ENCODE data around the gene LCN15.

Gene LCN15

DNA sequence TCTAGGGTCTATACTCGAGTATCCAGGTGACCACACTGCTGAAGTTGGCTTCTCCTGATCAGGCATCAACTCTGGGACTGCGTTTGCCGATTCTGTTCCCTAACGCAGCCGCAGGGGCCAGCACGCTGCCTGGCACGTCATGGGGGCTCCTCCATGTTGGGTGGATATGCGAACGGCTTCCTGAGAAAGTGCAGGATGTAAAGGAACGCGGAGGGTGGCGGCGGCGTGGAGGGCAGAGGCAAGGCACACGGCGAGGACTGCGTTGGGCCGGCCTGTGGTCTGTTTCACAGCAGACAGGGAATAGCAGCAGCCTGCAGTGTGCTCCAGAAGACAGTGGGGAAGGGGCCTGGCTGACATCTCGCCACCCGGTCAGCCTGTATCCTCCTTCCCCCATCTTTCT, 25.4 kb downstream of the LCN15 start:
- DNase-seq, result no peak

DNA sequence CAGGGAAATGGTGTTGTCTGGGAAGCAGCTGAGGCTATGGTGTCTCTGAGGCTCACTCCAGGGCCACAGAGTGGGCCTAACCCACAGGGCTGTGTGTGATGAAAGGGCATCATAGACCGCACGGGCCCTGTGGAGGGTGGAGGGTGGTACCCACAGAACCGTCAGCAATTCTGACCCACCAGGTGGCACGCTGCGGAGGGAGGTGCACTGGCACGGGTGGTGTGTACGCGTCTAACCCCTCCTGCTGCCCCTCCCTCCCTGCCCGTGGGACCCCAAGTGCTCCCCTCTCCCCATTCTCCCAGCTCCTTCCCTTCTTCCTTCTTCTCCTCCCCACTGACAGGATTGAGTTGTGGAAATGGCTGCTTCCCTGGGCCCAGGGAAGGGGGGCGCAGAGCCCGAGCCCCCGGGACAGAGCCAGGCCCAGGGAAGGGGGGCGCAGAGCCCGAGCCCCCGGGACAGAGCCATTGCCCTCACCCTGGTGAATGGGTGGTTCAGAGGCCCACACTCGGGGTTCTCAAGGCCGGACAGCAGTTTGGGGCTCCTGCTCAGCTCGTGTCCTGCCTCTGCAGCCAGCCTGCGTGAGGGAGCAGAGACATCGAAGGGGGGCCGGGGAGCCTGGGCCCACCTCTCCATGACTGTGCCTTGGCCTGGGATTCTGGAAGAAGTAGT, 28.4 kb downstream of the LCN15 start:
- DNase-seq, result no peak

DNA sequence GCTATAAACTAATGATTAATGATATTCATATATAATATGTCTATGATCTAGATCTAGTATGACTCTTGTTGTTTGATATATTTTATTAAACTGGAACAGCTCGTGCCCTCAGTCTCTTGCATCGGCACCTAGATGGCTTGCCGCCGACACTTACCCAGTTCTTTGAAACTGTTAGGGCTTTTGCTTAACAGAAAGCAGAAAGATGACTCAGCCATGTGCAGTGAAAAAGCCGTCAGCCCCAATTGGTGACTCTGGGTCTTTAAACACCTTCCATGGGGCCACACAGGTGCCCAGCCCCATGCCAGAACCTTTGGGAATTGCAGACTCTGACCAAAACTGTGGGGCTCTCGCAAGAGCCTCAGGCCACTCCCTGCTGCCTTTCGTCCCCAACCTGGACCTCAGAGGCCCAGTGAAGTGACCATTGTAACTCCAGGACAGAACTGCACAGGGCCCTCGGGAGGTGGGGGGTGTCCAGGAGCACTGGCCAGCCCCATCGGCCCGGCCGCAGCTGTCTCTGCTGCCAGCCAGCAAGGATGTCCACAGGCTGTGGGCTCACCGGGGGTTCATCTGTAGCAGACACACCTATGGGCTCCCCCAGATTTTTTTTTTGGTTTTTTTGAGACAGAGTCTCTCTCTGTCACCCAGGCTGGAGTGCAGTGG, 29.4 kb downstream of the LCN15 start:
- no peak for DNase-seq

DNA sequence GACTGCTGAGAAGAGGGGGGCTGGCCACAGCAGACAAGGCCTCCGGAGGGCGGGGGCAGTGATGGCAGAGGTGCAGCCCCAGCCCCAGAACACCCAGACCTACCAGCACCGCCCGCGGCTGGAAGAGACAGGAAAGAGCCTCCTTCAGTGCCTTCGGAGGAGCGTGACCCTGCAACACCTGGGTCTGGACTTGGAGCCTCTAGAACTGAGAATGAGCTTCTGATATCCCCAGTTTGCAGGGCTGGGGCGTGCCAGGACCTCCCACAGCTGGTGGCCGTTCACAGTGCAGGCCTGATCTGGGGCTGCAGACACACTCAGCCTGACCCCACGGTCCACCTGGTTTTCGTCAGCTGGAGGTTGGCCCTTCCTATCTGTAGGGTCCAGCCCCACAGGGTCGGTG, 30.7 kb downstream of the LCN15 start:
- DNase-seq, result no peak

DNA sequence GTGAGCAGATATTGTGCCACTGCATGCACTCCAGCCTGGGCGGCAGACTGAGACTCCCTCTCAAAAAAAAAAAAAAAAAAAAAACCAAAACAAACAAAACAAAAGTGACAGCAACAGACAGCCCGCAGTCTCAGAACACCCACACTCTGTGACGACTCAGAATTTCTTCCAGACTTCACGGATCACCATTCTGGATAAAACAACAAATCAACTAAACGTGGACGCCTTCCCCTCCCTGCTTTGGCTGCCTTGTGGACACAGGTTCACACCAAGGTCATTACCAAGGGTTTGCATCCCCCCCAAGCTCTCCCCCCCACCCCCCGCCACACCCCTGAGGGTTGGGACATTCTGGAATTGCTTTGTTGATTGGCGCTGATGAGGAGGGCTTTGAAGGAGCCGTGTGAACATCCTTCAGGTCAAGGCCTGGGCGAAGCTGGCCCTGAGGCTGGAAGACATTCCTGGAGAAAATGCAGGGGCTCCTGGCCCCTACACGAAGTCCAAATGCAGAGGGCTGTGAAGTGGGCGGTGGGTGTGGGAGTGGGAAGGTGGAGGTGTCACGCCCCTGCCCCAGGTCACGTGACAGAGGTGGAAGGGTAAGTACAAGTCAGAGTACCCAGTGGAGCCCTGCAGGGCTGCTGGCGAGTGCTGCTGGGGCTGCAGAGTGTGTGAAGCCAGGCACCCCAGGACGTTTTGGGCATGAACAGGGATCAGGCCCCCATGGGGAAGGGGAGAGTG, 31.7 kb downstream of the LCN15 start:
- no peak for DNase-seq

DNA sequence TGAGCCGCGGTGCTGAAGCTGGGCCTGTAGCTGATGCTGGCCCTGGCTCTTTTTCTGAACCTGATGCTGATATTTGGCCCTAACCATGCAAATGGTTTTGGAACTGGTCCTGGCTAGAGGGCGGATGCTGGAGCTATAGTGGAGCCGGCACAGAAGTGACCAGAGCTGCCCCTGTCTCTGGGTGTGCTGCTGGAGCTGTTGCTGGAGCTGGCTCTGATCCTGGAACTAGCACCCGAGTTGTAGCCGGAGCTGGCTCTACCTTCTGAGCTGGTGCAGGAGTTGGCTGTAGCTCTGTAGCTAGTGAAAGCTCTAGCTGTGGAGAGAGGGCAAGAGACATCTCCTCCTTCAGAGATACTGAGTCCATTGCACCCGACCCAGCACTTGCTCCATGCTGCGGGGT, 34.4 kb downstream of the LCN15 start:
- no peak for DNase-seq

DNA sequence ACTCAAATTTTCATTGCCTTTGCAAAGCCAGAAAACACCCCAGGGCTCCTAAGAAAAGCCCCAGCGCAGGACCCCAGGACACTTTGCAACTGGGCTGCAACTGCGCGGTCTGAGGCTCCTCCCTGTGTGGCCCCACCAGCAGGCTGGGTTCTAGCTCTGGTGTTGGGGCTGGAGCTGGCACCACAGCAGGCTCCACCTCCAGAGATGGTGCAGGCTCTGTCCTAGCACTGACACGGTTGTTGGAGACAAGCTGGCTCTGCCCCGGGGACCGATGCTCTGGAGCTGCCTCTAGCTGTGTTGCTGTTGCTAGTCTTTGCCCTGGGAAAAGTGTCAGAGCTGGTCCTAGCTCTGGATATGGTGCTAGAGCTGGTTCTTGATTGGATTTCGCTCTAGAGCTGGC, 35.2 kb downstream of the LCN15 start:
- DNase-seq, result no peak

DNA sequence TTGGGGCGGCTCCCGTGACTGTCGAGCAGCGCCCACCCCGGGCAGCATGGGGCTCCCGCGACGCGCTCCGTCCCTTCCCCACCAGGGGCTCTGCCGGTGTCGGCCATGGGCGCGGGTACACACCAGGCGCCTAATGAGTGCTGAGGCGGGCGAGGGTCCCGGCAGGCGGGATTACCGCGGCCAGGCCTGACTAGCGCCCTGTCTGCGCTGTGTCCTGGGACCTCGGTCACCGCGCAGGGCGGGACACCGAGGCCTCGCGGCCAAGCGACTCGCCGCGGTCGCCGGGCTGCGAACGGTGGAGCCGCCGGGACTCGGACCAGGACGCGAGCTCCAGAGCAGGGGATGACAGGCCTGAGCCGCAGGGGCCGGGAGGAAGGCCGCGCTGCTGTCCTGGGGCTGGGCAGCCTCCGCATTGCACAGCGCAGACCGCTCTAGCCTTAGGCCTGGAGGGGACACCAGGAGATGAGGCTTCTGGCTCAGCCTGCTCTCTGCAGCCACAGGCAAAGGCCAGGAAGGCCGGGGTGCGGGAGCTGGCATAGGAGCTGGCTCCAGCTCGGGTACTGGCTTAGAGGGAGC, 35.7 kb downstream of the LCN15 start:
- DNase-seq, result no peak

DNA sequence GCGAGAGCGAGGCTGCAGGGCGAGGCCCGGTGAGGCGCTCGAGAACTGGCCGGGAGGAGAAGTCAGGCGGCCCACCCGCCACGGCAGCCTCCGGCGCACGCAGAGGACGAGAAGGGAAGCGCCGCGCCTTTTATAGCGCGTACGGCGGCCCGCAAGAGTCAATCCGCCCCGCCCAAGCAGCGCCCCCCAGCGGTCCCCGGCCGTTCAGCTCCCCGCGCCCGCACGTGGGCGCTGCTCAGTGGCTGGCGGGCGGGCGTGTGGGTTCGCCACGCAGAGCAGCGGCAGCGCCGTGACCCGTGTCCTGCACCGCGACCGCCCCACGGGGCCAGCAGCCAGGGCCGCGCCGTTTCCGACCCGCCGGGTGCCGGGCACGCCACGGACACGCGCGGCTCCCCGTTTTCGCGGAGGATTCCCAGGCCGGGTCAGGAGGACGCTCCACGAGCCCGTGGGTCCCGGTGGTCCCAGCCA, 36.2 kb downstream of the LCN15 start:
- peak; percentile 7 for DNase-seq

DNA sequence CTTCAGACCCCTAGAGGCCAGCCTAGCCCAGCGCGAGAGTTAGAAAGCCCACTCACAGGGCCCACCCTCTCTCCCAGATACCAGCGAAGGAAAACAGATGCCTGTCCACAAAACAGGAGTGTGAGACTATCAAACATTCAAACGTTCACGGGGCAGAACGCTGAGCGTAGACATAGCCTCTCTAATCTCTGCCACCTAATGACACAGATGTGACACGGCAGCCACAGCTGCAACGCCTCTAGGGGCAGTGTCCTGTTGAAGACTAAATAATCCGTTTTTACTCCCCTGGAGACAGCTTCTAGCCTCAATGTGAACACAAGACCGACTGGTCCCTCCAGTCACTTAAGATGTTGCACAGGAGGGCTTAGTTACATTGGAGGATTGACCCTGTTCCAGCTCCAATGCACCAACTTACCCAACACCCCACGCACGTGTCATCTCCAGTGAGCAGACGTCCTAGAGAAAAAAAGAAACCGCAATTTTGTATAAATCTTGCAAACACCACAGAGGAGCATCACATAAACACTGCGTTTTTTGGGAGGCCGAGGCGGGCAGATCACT, 37.6 kb downstream of the LCN15 start:
- DNase-seq, result no peak

GRCh38 chr9:136726118-136726517, 38.2 kb downstream of the LCN15 start:
- DNase-seq, result no peak

GRCh38 chr9:136725612-136726011, 38.7 kb downstream of the LCN15 start:
- no peak for DNase-seq

- DNase-seq, result no peak
These were observed 39.5 kb downstream of the LCN15 start for GRCh38 chr9:136724772-136725171.

DNA sequence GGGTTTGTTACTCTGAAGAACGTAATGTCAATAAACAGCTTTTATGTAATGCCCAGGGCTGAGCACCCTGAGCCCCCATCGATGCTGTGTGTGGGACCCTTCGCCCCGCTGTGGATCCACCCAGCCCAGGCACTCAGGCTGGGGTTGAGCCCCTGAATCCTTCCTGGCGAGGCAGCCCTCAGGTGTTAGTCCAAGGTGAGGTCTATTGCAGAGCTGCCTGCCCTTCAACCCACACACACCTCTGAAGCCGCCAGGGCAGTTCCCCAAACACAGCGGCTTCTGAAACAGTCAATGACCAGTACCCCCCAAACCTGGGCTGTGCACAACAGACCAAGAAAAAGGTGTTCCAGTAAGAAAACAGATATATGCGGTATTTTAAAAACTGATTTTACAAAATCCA, 40.3 kb downstream of the LCN15 start:
- no peak for DNase-seq

DNA sequence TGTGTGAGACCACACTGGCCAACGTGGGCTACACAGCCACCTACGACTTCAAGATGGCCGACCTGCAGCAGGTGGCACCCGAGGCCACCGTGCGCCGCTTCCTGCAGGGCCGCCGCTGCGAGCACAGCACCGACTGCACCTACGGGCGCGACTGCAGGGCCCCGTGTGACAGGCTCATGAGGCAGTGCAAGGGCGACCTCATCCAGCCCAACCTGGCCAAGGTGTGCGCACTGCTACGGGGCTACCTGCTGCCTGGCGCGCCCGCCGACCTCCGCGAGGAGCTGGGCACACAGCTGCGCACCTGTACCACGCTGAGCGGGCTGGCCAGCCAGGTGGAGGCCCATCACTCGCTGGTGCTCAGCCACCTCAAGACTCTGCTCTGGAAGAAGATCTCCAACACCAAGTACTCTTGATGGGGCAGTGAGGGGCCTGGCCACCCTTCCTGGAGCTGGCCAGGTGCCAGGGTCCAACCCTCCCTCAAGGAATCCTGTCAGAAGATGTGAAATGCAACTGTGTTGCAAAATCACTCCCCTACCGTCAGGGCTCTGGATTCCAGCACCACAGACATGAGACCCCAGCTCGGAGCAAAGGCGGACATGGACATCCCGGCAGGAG, 40.8 kb downstream of the LCN15 start:
- DNase-seq, result no peak

- no peak for DNase-seq
These were observed 41.4 kb downstream of the LCN15 start for GRCh38 chr9:136722969-136723356.

GRCh38 chr9:136722093-136722968, 42.0 kb downstream of the LCN15 start:
- DNase-seq, result no peak

GRCh38 chr9:136721339-136722092, 42.8 kb downstream of the LCN15 start:
- no peak for DNase-seq

DNA sequence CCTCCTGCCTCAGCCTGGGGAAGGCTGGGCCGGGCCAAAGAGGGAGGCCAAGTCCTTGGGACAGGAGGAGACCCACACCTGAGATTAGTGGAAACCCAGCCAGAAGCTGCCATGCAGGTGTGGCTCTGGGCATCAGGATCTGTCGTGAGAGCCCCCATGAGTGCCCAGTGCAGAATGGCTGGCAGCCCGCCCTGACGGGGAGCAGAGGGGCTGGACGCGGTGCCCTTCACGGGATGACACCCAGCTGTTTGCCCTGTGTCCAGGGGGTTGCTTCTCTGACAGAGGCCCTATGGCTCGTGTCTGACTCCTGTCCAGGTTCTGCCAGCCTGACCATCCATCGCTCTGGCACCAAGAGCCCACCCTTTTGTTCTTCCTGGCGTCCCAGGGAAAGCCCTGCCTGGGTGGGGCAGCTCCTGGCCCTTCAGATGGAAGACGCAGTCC, 43.4 kb downstream of the LCN15 start:
- DNase-seq, result no peak

GRCh38 chr9:136720251-136720897, 43.9 kb downstream of the LCN15 start:
- DNase-seq, result no peak

Data from NCI-H526 treated with DMSO at 0.1 percent for 48 hours (cell line).